HCT116 (cell line): ENCODE results near the gene PRSS36. TPM values are rescaled to one million over a fixed set of nuclear protein-coding genes. Genes with fewer than 3 reads are reported as not detected.

Experiments
- ATAC-seq: fragments of 200-7000 bp; cut with Tn5 transposase; 2 replicates; pipeline ENCODE4 v1.9.1; 2020; ENCODE audit warnings: mild to moderate bottlenecking, moderate library complexity
- BruUV-seq: library from RNA; stranded (reverse); fragments of 400-500 nt; replicated peaks from 2 replicates; lab custom pipeline; 2021; lab: Mats Ljungman, UMichigan
- CTCF ChIA-PET: fragments of 300-600 bp; sonication (Branson Sonifier 250); formaldehyde crosslinking; loops from one replicate; lab custom pipeline; 2021; ENCODE audit warnings: antibody characterized with exemption; lab: Charles Lee
- POLR2A ChIA-PET: fragments of 300-600, 350-600 bp; sonication (Branson Sonifier 250); formaldehyde crosslinking; loops from one replicate; lab custom pipeline; 2021; ENCODE audit warnings: antibody characterized with exemption; lab: Charles Lee
- RAD21 ChIA-PET, 2 experiments: fragments of 300-600 bp; sonication (Branson Sonifier 250); formaldehyde crosslinking; loops; one replicate each; lab custom pipeline; 2023; ENCODE audit warnings: low total read pairs in 2 of 2; ENCODE audit not compliant: uncharacterized antibody in 2 of 2, unreplicated experiment in 2 of 2, low non-redundant PET in 1 of 2; lab: Charles Lee
- DNase-seq: peaks from one replicate; pipeline ENCODE4 v3.0.0-alpha.2; 2010; ENCODE audit warnings: low read depth, low spot score
- H2AFZ ChIP-seq: fragments of 200-600 bp; shearing (Covaris generic), sonication (generic); 2 replicates; pipeline ENCODE4 v1.6.1; 2017; ENCODE audit warnings: low read depth, mixed run types, mixed read lengths, antibody characterized with exemption, low read length; ENCODE audit not compliant: poor library complexity, severe bottlenecking
- H3K27ac ChIP-seq: 2 replicates; pipeline ENCODE4 v1.5.1; 2012; ENCODE audit warnings: low read depth, low read length
- H3K27me3 ChIP-seq: fragments of 200-600 bp; sonication (generic); 2 replicates; pipeline ENCODE4 v1.6.1; 2016; ENCODE audit warnings: mixed run types, low read length, mixed read lengths; ENCODE audit not compliant: insufficient read depth
- H3K36me3 ChIP-seq, 2 experiments: fragments of 200-500 bp in 1 of 2; fragments of 200-600 bp in 1 of 2; sonication (Bioruptor generic) in 1 of 2; sonication (generic) in 1 of 2; 2 replicates each; pipeline versions ENCODE4 v1.5.1 to v1.6.1; 2014 to 2016; ENCODE audit warnings: low read length in 2 of 2, inconsistent platforms in 1 of 2, mixed read lengths in 1 of 2, mixed run types in 1 of 2; ENCODE audit not compliant: insufficient read depth in 2 of 2, control insufficient read depth in 1 of 2
- H3K4me1 ChIP-seq, 2 experiments: fragments of 200-600 bp in 1 of 2; sonication (generic) in 1 of 2; 2 replicates each; pipeline versions ENCODE4 v1.5.1 to v1.6.1; 2012 to 2017; ENCODE audit warnings: low read length in 2 of 2, inconsistent platforms in 1 of 2, mild to moderate bottlenecking in 1 of 2, mixed read lengths in 1 of 2, mixed run types in 1 of 2, moderate library complexity in 1 of 2; ENCODE audit not compliant: insufficient read depth in 2 of 2, control insufficient read depth in 1 of 2
- H3K4me2 ChIP-seq: fragments of 200-600 bp; sonication (generic); 2 replicates; pipeline ENCODE4 v1.6.1; 2017; ENCODE audit warnings: mixed run types, low read length, mixed read lengths
- H3K4me3 ChIP-seq, 2 experiments: fragments of 200-600 bp in 1 of 2; sonication (generic) in 1 of 2; replicated peaks in 1 of 2; 2 replicates each; pipeline ENCODE4 v1.5.1; 2011 to 2016; ENCODE audit warnings: low read length in 2 of 2, control low read depth in 1 of 2, low read depth in 1 of 2, mild to moderate bottlenecking in 1 of 2, mixed read lengths in 1 of 2, mixed run types in 1 of 2
- H3K79me2 ChIP-seq: fragments of 200-600 bp; sonication (generic); 2 replicates; pipeline ENCODE4 v1.6.1; 2017; ENCODE audit warnings: mild to moderate bottlenecking, mixed run types, low read length, moderate library complexity, mixed read lengths; ENCODE audit not compliant: insufficient read depth
- H3K9ac ChIP-seq: fragments of 200-600 bp; sonication (generic); 2 replicates; pipeline ENCODE4 v1.6.1; 2016; ENCODE audit warnings: low read length, mixed read lengths
- H3K9me2 ChIP-seq: fragments of 200-600 bp; sonication (generic), shearing (Covaris generic); 2 replicates; pipeline ENCODE4 v1.6.1; 2017; ENCODE audit warnings: mixed run types, mild to moderate bottlenecking, moderate library complexity; ENCODE audit not compliant: insufficient read depth
- H3K9me3 ChIP-seq, 2 experiments: fragments of 200-500 bp in 1 of 2; fragments of 200-600 bp in 1 of 2; sonication (Bioruptor generic) in 1 of 2; sonication (generic) in 1 of 2; 2 replicates each; pipeline ENCODE4 v1.6.1; 2014 to 2017; ENCODE audit warnings: low read length in 2 of 2, mixed read lengths in 2 of 2, inconsistent platforms in 1 of 2, low read depth in 1 of 2, mild to moderate bottlenecking in 1 of 2, mixed run types in 1 of 2, moderate library complexity in 1 of 2; ENCODE audit not compliant: control insufficient read depth in 1 of 2, insufficient read depth in 1 of 2
- H4K20me1 ChIP-seq: fragments of 200-600 bp; sonication (generic), shearing (Covaris generic); 2 replicates; pipeline ENCODE4 v1.6.1; 2017; ENCODE audit warnings: mixed run types, mild to moderate bottlenecking, moderate library complexity; ENCODE audit not compliant: insufficient read depth
- ATF3 ChIP-seq: IDR thresholded peaks from 2 replicates; pipeline ENCODE4 v1.6.1; 2012
- CBX3 ChIP-seq: IDR thresholded peaks from 2 replicates; pipeline ENCODE4 v1.6.1; 2012; ENCODE audit warnings: low read depth
- CEBPB ChIP-seq: IDR thresholded peaks from 2 replicates; pipeline ENCODE4 v1.6.1; 2012; ENCODE audit warnings: low read depth
- CTCF ChIP-seq, 3 experiments: fragments of 200-600 bp in 1 of 3; sonication (generic) in 1 of 3; IDR thresholded peaks in 2 of 3; conservative IDR thresholded peaks in 1 of 3; 2 replicates each; pipeline ENCODE4 v1.5.1; 2012 to 2017; ENCODE audit warnings: low read depth in 2 of 3, low read length in 2 of 3, antibody characterized with exemption in 1 of 3, borderline replicate concordance in 1 of 3, control low read depth in 1 of 3, mild to moderate bottlenecking in 1 of 3, mixed read lengths in 1 of 3, mixed run types in 1 of 3, moderate library complexity in 1 of 3; ENCODE audit not compliant: insufficient read depth in 1 of 3
- EGR1 ChIP-seq: IDR thresholded peaks from 2 replicates; pipeline ENCODE4 v1.6.1; 2012; ENCODE audit warnings: low read depth
- EZH2 ChIP-seq: fragments of 200-600 bp; sonication (generic); IDR thresholded peaks from 2 replicates; pipeline ENCODE4 v1.6.1; 2017; ENCODE audit warnings: antibody characterized with exemption, mixed run types
- EZH2phosphoT487 ChIP-seq: fragments of 200-600 bp; IDR thresholded peaks from 2 replicates; pipeline ENCODE4 v1.6.1; 2018; ENCODE audit warnings: antibody characterized with exemption, borderline replicate concordance
- FOSL1 ChIP-seq: IDR thresholded peaks from 2 replicates; pipeline ENCODE4 v1.6.1; 2012; ENCODE audit warnings: low read depth
- JUND ChIP-seq: IDR thresholded peaks from 2 replicates; pipeline ENCODE4 v1.6.1; 2012
- MAX ChIP-seq: IDR thresholded peaks from 2 replicates; pipeline ENCODE4 v1.6.1; 2012
- RAD21 ChIP-seq: IDR thresholded peaks from 2 replicates; pipeline ENCODE4 v1.6.1; 2012; ENCODE audit warnings: low read depth, mild to moderate bottlenecking
- REST ChIP-seq: IDR thresholded peaks from 2 replicates; pipeline ENCODE4 v1.6.1; 2012; ENCODE audit warnings: low read depth
- SP1 ChIP-seq: IDR thresholded peaks from 2 replicates; pipeline ENCODE4 v1.6.1; 2012; ENCODE audit warnings: low read depth
- SRF ChIP-seq: IDR thresholded peaks from 2 replicates; pipeline ENCODE4 v1.6.1; 2012; ENCODE audit warnings: low read depth
- TCF7L2 ChIP-seq: IDR thresholded peaks from 2 replicates; pipeline ENCODE4 v1.7.0; 2011; ENCODE audit warnings: borderline replicate concordance, inconsistent platforms; ENCODE audit not compliant: insufficient read depth, insufficient read length; ENCODE audit errors: extremely low read depth
- YY1 ChIP-seq: IDR thresholded peaks from 2 replicates; pipeline ENCODE4 v1.6.1; 2011; ENCODE audit warnings: low read length, low read depth, moderate library complexity, mild to moderate bottlenecking; ENCODE audit not compliant: insufficient replicate concordance; ENCODE audit errors: extremely low read depth
- ZBTB33 ChIP-seq: IDR thresholded peaks from 2 replicates; pipeline ENCODE4 v1.6.1; 2011; ENCODE audit warnings: mild to moderate bottlenecking, low read length, moderate library complexity; ENCODE audit not compliant: insufficient replicate concordance; ENCODE audit errors: extremely low read depth
- ZFX ChIP-seq: fragments of 450-650 bp; IDR thresholded peaks from 2 replicates; pipeline ENCODE4 v1.6.1; 2017
- ZNF274 ChIP-seq: fragments of 200-500 bp; sonication (Bioruptor generic); IDR thresholded peaks from 2 replicates; pipeline ENCODE4 v1.6.1; 2014; ENCODE audit warnings: mild to moderate bottlenecking, low read depth, low read length, inconsistent platforms
- intact Hi-C: fragments of 100-400 bp; cut with micrococcal nuclease; formaldehyde crosslinking; loops from 2 replicates; pipeline ENCODE4 v1.10.0; 2022
- total RNA-seq: library from RNA; stranded (reverse); gene quantifications from one replicate; pipeline ENCODE4 v1.2.1, GENCODE V29; 2021; ENCODE audit not compliant: unreplicated experiment

Gene PRSS36
- total RNA-seq, 1 experiment from 2014 or later, result not detected

- CTCF ChIA-PET, result interaction anchor here (3.9 kb wide), 1 partner anchor 15 kb away, joined by 20 read pairs; no protein-coding TSS in a partner anchor
- TF ChIP-seq TCF7L2 (no peak), MAX (no peak), SP1 (no peak), ATF3 (no peak), EGR1 (no peak), REST (no peak), EZH2phosphoT487 (no peak), SRF (no peak), CBX3 (no peak), EZH2 (no peak), YY1 (no peak), ZNF274 (no peak), CEBPB (no peak), ZFX (no peak), CTCF (IDR thresholded peaks at IDR 0.05 in 2 of 3, conservative IDR thresholded peaks at IDR 0.05 in 1 of 3; ENCODE audit: borderline replicate concordance in 1 of 3, insufficient read depth in 1 of 3, low read depth in 2 of 3, low read length in 2 of 3) (no peak), JUND (no peak), FOSL1 (no peak), ZBTB33 (no peak), RAD21 (no peak)
- Histone ChIP-seq H3K27ac (no peak overlapping the region), H3K4me3 (no peak overlapping the region), H3K4me1 (no peaks in the 10 kb centered on the region), H3K27me3 (no peaks in the 10 kb centered on the region), H3K9me3 (no peaks in the 10 kb centered on the region), H3K79me2 (no peaks in the 10 kb centered on the region), H3K4me2 (no peak overlapping the region), H3K36me3 (no peaks in the 10 kb centered on the region), H3K9me2 (no peaks in the 10 kb centered on the region), H3K9ac (no peak overlapping the region), H4K20me1 (no peaks in the 10 kb centered on the region), H2AFZ (no peak overlapping the region)
- BruUV-seq, result no TSS peak
- intact Hi-C loops, result no loop called here
- POLR2A ChIA-PET, result no interaction called here
- ATAC-seq (no peak), DNase-seq (no peak)
- RAD21 ChIA-PET, result no interaction called here
These were observed 7.3 kb upstream of the PRSS36 start for GRCh38 chr16:31157136-31157535.
